ENCODE results near the gene ARFGAP3.
A peak's percentile ranks its signal among the peaks of the same experiment; 100 is the strongest.

The ARFGAP3 gene

GRCh38 chr22:42874010-42874409 is 16.9 kb upstream of the ARFGAP3 start:
- no peak overlapping the region for H3K4me3 ChIP-seq (ENCODE audit: low read depth, low read length)
- DNase-seq (ENCODE audit: low read depth, low spot score) = no peak
- in situ Hi-C loops (cut with HindIII; ENCODE audit: low sequenced_read_pairs) = no loop called here
- TF ChIP-seq, protein P1, sequence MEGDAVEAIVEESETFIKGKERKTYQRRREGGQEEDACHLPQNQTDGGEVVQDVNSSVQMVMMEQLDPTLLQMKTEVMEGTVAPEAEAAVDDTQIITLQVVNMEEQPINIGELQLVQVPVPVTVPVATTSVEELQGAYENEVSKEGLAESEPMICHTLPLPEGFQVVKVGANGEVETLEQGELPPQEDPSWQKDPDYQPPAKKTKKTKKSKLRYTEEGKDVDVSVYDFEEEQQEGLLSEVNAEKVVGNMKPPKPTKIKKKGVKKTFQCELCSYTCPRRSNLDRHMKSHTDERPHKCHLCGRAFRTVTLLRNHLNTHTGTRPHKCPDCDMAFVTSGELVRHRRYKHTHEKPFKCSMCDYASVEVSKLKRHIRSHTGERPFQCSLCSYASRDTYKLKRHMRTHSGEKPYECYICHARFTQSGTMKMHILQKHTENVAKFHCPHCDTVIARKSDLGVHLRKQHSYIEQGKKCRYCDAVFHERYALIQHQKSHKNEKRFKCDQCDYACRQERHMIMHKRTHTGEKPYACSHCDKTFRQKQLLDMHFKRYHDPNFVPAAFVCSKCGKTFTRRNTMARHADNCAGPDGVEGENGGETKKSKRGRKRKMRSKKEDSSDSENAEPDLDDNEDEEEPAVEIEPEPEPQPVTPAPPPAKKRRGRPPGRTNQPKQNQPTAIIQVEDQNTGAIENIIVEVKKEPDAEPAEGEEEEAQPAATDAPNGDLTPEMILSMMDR (IDR thresholded peaks at IDR 0.05; ENCODE audit: low read depth, low read length) = no peak

DNA sequence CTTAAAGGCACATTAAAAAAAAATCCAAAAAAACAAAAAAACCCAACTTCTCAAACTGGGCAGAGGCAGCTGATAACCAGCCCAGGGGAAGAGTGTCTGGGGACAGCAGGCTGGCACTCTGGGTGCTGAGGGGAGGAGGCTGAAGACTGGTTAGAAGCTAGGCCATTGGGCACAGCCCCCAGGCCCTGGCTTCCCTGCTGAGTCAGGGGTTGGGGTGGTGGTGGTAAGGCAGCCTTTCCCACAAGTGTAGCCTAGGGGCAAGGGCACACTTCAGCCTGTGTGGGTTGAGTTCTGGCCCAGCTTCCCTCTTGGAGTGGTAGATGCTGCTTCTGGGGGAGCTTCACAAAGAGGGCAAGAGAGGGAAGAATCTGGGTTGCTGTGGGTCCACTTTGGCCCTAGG is 16.3 kb upstream of the ARFGAP3 start:
- no peak for DNase-seq (ENCODE audit: low read depth, low spot score)
- in situ Hi-C loops (cut with HindIII; ENCODE audit: low sequenced_read_pairs) = no loop called here
- TF ChIP-seq, protein P1 (IDR thresholded peaks at IDR 0.05; ENCODE audit: low read depth, low read length) = no peak
- H3K4me3 ChIP-seq (ENCODE audit: low read depth, low read length) = no peak overlapping the region

DNA sequence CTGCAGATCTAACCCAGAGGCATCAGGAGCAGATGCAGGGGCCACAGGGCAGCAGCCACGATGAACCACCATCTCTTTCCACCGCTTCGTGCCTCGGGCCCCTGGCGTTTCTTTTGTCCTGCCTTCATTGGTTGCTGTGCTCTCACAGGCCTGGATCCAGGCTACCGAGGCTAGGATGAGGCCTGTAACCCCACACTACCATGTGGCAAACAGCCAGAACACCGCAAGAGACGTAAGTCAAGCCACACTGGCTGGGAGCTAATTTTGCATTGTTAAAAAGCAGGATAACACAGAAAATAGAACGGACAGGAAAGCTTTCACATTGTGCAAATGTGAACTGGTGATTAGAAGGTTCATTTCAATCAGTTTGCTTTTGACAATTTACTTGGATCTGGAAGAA is 15.7 kb upstream of the ARFGAP3 start:
- TF ChIP-seq, protein P1 (IDR thresholded peaks at IDR 0.05; ENCODE audit: low read depth, low read length) = no peak
- in situ Hi-C loops (cut with HindIII; ENCODE audit: low sequenced_read_pairs) = no loop called here
- peak; percentile 35 for DNase-seq (ENCODE audit: low read depth, low spot score)
- H3K4me3 ChIP-seq (ENCODE audit: low read depth, low read length) = no peak overlapping the region

DNA sequence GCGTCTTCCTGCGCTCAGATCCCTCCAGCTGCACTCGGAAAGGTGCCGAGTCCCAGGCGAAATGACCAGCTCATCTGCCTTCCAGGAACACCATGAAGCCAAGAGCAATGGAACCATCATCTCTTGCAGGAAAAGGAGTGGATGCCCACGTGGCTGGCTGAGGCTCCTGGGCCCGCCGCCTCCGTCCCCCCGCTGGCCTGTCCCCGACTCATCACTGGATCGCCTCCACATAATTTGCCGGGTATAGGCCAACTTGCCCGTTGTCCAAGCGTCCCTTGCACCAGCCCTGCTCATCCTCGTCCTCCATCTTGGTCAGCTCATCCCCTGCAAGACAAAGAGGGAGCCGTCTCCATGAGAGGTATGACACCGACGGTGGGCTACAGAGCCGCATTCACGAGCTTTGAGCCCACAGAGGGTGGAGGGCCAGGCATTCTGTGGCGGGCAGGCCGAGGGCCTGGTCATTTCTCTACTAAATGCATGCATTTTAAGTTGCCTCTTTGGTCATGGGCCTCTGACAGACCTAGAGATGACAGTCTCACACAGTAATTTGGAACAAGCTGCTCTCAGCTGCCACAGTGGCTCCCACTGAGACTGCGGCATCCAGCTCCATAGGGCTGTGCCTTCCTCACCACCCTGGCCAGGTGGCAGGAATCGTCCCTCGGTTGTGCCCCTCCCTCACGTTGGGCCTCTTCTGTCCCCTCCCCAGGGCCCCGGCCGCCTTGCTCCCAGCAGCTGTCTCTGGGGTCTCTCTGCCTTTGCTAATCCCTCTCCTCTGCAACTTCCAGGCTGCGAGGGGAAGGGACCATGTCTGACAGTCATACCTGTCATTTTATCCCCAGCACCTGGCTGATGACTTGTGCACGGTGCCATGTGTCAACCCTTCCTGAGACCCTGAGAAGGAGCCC is 14.3 kb upstream of the ARFGAP3 start:
- DNase-seq (ENCODE audit: low read depth, low spot score) = no peak
- TF ChIP-seq, protein P1 (IDR thresholded peaks at IDR 0.05; ENCODE audit: low read depth, low read length) = no peak
- H3K4me3 ChIP-seq (ENCODE audit: low read depth, low read length) = no peak overlapping the region
- in situ Hi-C loops (cut with HindIII; ENCODE audit: low sequenced_read_pairs) = no loop called here

- no peak for DNase-seq (ENCODE audit: low read depth, low spot score)
- in situ Hi-C loops (cut with HindIII; ENCODE audit: low sequenced_read_pairs) = no loop called here
- TF ChIP-seq, protein P1 (IDR thresholded peaks at IDR 0.05; ENCODE audit: low read depth, low read length) = no peak
- no peak overlapping the region for H3K4me3 ChIP-seq (ENCODE audit: low read depth, low read length)
Observed at GRCh38 chr22:42869888-42870480, 12.9 kb upstream of the ARFGAP3 start.

DNA sequence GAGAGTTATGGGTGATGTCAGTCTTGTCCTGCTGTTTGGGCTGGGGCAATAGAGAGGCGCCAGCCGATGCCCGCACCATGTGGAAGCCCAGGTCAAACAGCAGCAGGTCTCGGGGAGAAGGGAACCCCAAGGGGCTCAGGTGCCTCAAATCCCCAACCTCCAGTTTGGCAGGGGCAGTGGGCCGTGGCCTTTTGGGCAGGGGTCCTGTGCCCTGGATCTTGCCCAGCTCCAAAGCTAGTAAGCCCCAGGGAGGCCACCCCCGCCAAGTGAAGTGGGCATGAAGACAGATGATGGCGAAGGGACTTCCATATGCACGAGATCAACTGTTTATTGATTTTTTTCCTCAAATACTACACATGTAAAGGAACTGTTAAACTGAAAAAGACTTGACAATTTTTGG is 12.4 kb upstream of the ARFGAP3 start:
- DNase-seq (ENCODE audit: low read depth, low spot score) = no peak
- no peak overlapping the region for H3K4me3 ChIP-seq (ENCODE audit: low read depth, low read length)
- TF ChIP-seq, protein P1 (IDR thresholded peaks at IDR 0.05; ENCODE audit: low read depth, low read length) = no peak
- in situ Hi-C loops (cut with HindIII; ENCODE audit: low sequenced_read_pairs) = no loop called here
